Measurements from ENCODE around the gene MLLT6. TPM values are rescaled to one million over a fixed set of nuclear protein-coding genes. Genes with fewer than 3 reads are reported as not detected.

Gene MLLT6
- total RNA-seq, 1 donor from 2014 or later = 47.7 TPM

GRCh38 chr17:38741921-38742410, 36.9 kb downstream of the MLLT6 start:
- DNase-seq (ENCODE audit: low read depth) = no peak

- DNase-seq (ENCODE audit: low read depth) = no peak
Observed at GRCh38 chr17:38742411-38743308, 37.6 kb downstream of the MLLT6 start.

DNA sequence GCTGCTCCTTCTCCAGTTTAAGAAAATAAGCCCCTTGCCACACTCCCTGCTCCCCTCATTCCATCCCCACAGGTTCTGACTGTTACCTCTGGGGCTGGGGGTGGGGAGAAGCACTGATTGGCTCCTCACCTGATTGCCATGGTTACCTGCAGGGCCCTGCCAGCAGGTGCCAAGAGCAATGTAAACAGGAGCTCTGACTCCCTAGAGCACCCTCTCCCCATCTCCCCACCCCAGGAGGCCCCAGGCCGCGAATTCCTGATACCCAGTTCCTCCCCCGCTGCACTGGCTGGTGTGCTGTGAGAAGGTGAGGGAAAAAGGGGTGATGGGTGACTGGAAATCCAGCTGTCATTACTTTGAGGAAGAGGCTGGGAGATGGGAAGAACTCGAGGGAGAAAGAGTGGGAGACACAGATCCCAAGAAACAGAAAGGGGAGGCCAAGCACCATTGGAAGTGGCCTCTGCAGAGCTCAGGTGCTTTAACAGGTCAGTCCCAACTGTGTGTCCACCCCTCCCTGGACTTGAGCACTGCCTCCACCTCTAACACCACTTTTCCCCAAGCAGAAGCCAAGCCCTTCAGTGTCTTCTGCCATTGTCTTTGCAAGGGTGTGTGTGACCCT, 38.6 kb downstream of the MLLT6 start:
- no peak for DNase-seq (ENCODE audit: low read depth)

- DNase-seq (ENCODE audit: low read depth) = no peak
Observed at GRCh38 chr17:38745545-38745944, 40.5 kb downstream of the MLLT6 start.

DNA sequence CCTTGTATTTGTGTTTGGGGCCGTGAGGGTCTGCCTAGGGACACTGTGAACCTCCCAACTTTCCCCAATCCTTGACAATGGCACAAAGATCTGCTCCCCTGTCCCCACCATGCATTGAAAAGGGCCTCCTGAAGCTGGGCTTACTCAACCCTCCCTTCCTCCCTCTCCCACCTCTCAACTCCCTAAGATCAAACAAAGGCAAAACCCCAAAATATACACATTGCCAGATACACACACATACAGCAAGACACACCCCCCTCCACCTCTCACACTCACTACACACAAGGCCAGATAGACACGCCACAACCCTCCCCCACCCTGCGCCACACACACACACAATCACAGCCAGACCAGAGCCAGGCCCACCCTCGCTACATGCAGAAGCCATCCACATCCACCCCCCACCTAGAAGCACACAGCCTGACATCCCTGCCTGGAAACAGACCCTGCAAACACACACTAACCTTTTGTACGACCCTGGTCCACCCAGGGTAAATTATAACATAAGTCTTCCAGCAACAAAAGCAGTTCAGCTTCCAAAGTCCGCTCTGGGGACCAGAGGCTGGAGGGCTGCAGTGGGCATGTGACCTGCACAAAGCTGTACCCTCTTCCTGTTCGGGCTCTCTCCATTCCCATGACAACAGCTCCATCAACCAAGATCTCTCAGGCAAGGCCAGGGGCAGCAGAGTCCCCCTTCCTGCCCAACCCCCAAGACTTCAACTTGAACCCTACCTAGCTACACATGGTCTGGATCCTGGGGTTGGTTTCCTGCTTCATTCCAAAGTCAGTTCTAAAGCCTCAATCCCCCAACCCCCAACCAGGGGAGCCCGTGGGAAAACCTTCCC, 41.2 kb downstream of the MLLT6 start:
- DNase-seq (ENCODE audit: low read depth) = no peak

DNA sequence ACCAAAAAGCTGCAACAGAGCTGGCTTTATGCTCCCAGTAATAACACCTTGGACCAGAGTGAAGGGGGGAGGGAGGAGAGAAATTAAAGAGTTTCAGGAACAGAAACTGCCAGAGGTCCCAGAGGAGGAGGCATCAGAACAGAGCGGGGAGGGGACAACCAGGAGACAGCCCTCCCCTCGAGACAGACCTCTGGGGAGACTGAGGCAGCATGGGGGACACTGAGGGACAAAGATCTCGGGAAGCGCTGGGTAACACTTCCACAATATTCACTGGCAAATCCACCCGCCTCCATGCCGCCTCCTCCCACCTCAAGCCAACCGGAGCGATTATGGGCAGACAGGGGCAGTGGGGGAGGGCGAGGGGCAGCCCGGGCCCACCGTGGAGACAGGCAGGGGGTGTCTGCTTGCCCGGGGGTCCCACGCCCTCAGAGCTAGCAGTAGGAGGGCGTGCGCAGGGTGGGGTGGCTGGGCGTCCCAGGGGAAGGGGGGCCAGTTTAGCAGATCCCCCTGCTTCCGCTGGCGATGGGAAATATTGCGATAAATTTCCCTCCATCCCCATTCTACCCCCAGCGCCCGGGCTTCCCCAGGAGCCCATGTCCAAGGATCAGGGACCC, 41.9 kb downstream of the MLLT6 start:
- DNase-seq (ENCODE audit: low read depth) = no peak

- DNase-seq (ENCODE audit: low read depth) = no peak
Observed at GRCh38 chr17:38747463-38748148, 42.5 kb downstream of the MLLT6 start.

DNA sequence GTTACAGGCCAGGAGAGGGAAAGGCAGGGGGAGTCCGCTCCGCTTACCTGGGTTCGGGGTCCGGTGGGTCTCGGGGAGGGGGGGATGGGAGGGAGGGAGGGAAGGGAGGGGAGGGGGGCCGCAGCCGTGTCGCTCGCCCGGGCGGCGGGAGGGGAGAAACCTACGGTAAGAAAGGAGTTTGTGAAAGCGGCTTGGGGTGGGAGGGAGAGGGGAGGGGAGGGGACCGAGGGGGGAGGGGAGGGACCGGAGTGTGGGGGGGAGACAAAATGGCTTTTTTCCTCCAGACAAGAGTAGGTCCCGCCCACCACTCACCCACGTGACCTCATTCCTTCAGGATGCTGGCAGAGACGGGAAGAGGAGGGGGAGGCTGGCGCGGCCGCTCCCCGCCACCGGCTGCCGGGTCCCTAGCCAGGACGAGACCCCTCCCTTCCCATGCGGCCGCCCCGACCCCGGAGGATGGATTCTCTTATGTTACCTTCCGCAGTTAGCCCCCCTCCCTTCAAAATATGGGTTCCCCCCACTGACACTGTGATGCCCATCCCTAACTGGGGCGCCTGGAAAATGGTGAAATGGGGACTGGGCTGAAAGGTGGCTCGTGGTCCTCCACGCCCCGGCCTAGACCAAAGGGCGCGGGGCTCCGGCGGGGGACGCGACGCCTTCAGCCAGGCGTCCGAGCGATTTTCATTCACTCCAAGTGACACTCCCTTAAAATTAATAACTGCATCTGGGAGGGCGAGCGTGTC, 43.2 kb downstream of the MLLT6 start, which contains the start of gene PCGF2:
TSS of gene PCGF2 (minus strand) at position 188 of the 743 bp plus-strand sequence. CDS start 7,934 bp downstream, outside the sequence.
- DNase-seq (ENCODE audit: low read depth) = peak; percentile 79

DNA sequence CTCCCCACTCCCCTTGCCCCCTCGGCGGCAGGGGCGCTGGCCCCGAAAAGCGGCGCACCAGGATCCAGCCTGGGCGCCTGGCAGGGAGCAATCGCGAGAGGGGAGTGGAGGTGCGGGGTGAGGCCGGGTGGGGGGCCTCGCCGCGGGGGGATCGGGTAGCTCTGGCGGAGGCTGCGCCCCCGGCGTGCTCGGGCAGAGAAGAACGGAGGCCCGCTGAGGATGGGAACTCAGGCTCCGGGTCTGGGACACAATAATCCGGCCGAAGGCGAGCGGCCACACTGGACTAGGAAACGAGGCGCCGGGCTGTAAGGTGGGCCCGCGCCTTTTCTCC, 43.8 kb downstream of the MLLT6 start:
- DNase-seq (ENCODE audit: low read depth) = no peak

DNA sequence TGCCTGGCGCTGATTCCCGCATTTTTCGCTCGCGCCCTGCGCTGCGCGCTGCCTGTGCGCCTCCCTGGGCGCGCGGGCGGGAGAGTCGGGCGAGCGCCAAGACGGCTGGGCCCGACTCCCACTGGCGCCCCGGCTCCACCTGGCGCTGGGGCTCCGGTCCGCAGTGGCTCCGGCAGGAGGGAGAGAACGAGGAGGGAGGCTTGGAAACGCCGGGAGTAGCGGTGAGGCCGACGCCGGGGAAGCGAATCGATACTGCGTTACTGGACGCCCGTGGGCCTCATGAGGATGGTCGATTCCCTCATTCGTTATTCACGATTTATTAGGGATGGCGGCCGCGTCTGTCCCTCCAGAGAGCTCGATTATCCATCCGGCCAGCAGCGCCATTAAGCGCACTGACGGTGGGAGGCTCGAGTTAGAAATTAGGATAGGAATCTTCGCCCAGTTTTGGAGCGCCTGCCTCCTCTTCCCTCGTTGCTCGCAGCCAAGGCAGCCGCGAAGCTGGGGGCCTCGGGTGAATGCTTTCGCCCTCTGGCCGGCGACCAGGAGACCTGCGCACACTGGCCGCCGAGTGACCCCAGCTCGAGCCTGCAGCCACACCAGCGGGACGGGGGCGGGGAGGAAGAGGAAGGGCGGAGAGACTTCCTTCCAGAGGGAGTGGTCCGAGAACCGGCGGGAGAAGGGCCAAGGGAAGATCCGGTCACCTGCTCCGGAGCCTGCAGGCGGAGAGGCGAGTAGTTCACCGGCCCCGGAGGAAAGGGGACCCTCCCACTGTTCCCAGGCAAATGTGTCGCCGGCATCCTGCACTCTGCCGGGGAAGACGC, 44.4 kb downstream of the MLLT6 start:
- peak; percentile 61 for DNase-seq (ENCODE audit: low read depth)

GRCh38 chr17:38750044-38750311, 44.9 kb downstream of the MLLT6 start:
- no peak for DNase-seq (ENCODE audit: low read depth)

- peak; percentile 39 for DNase-seq (ENCODE audit: low read depth)
Observed at GRCh38 chr17:38750312-38751121, 45.4 kb downstream of the MLLT6 start.

- DNase-seq (ENCODE audit: low read depth) = peak; percentile 33
Observed at GRCh38 chr17:38751144-38751807, 46.2 kb downstream of the MLLT6 start.

DNA sequence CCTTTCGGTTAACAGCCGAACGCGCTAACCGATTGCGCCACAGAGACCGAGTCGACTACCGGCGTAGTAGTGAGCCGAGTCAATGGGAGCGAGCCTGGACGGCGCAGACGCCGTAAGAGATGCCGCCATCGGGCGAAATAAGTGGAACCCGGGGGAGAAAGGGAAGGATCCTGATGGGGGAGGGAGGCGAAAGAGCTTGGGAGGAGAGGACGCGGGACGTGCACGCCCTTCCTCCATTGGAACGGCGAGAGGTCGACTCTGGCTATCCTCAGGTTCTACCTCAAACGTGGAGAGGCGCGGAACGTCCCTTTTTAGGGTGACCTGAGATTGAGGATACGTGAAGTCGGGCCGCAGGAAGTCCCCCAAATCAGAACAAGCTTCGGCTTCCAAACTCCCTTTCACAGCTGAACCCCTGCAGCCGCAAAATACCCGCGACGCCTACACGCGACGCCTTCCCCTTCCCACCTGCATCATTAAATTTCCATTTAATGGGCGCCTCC, 46.8 kb downstream of the MLLT6 start:
- DNase-seq (ENCODE audit: low read depth) = peak; percentile 68

GRCh38 chr17:38752308-38753070, 47.4 kb downstream of the MLLT6 start, which contains the start of gene PSMB3:
PSMB3 (plus strand) TSS chr17:38752741; CDS start chr17:38752827, 86 bp downstream.
- DNase-seq (ENCODE audit: low read depth) = peak; percentile 99

GRCh38 chr17:38753071-38753506, 48.0 kb downstream of the MLLT6 start:
- no peak for DNase-seq (ENCODE audit: low read depth)

DNA sequence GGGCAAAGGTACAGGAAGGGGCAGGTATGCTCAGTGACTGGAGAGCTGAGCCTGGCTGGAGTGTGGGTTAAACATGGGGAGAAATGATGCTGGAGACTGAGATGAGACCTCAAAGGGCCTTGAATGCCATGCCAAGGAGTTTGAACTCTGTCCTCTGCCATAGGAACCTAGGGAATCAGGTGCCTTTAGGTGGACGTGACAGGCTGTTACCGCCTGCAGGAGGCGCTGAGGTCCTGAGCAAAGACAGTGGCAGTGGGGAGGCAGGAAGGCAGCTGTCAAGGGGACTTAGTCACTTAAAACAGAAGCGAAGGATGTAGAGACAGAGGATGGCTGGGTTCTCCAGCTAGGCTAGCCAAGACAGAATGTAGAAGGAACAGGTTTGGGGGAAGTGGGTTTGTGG, 56.5 kb downstream of the MLLT6 start:
- DNase-seq (ENCODE audit: low read depth) = peak; percentile 21

All from renal cortical epithelial cell (primary cell).